Muscle of leg (tissue), 11 donors: ENCODE data around the gene AMIGO3. TPM values are rescaled to one million over a fixed set of nuclear protein-coding genes. Genes with fewer than 3 reads are reported as not detected.

Experiments
- DNase-seq: peaks from one replicate; pipeline ENCODE4 v3.0.0; 2013
- H3K27ac ChIP-seq: one replicate; pipeline ENCODE4 v1.5.1; 2013; ENCODE audit warnings: mild to moderate bottlenecking, low read length, control low read depth
- H3K27me3 ChIP-seq: one replicate; pipeline ENCODE4 v1.6.1; 2013; ENCODE audit warnings: low read length; ENCODE audit not compliant: control insufficient read depth, insufficient read depth
- H3K36me3 ChIP-seq: one replicate; pipeline ENCODE4 v1.6.1; 2013; ENCODE audit warnings: low read length; ENCODE audit not compliant: control insufficient read depth, insufficient read depth
- H3K4me1 ChIP-seq: one replicate; pipeline ENCODE4 v1.6.1; 2013; ENCODE audit warnings: low read length; ENCODE audit not compliant: control insufficient read depth, insufficient read depth
- H3K4me3 ChIP-seq: one replicate; pipeline ENCODE4 v1.5.1; 2013; ENCODE audit warnings: low read length, control low read depth
- H3K9me3 ChIP-seq: replicated peaks from 2 replicates; pipeline ENCODE4 v1.6.1; 2013; ENCODE audit warnings: low read depth, low read length; ENCODE audit not compliant: control insufficient read depth
- WGBS: methylation state at CpG from one replicate; pipeline ENCODE4 v1.1.5; 2013; ENCODE audit warnings: missing lambda C conversion rate; ENCODE audit not compliant: insufficient coverage; 5-methylcytosine and 5-hydroxymethylcytosine counted together
- polyA plus RNA-seq, 8 donors: library from polyadenylated mRNA; unstranded; fragments of 120-200 nt; gene quantifications; one replicate each; pipeline versions ENCODE4 v1.2.1 to v1.2.3, GENCODE V29; 2013; ENCODE audit warnings: inconsistent platforms in 1 of 8, low replicate concordance in 1 of 8; ENCODE audit not compliant: insufficient read length in 8 of 8, insufficient read depth in 1 of 8
- total RNA-seq: library from RNA; stranded (reverse); fragments of 120-200 nt; gene quantifications from one replicate; pipeline ENCODE4 v1.2.4, GENCODE V29; 2013

The AMIGO3 gene
- total and polyA plus RNA-seq, 9 donors, result 1.2 to 3.8 (median 3.0) TPM

DNA sequence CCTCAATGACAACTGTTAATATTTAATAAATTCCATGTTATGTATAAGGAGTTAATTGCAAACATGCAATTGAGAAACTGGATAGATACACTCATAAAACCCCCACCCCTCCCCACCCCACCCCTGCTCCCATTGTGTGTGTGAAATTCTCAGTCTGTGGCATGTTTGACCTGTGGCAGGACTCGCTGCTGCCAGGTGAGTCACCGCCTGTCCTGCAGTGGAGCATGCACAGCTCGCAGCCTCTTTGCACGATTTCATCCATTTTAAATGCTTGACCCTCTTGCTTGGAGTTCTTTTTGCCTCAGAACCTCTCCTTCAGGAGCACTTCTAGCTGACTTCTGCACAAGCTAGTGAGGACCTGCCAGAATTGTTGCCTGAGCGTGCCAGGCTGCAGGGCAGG, 50.6 kb downstream of the AMIGO3 start:
- H3K4me3 ChIP-seq, result no peak overlapping the region
- DNase-seq, result no peak
- H3K9me3 ChIP-seq, result peaks cover 3% of the 10 kb centered on the region
- no peaks in the 10 kb centered on the region for H3K36me3 ChIP-seq
- H3K4me1 ChIP-seq, result peaks cover 35% of the 10 kb centered on the region
- 78% methylated on average over 4 of the region's 5 CpGs for WGBS
- H3K27me3 ChIP-seq, result no peaks in the 10 kb centered on the region
- H3K27ac ChIP-seq, result no peak overlapping the region

- Histone ChIP-seq H3K4me1 (peaks cover 33% of the 10 kb centered on the region), H3K27me3 (no peaks in the 10 kb centered on the region), H3K4me3 (no peak overlapping the region), H3K36me3 (no peaks in the 10 kb centered on the region), H3K9me3 (peaks cover 3% of the 10 kb centered on the region), H3K27ac (no peak overlapping the region)
- no peak for DNase-seq
- 34% methylated on average over 4 of the region's 5 CpGs for WGBS
Measured at GRCh38 chr3:49668414-49668797, 51.1 kb downstream of the AMIGO3 start.

GRCh38 chr3:49667701-49668413, 51.6 kb downstream of the AMIGO3 start:
- H3K27me3 ChIP-seq, result no peaks in the 10 kb centered on the region
- H3K27ac ChIP-seq, result no peak overlapping the region
- no peaks in the 10 kb centered on the region for H3K36me3 ChIP-seq
- no peak overlapping the region for H3K4me3 ChIP-seq
- 75% methylated on average over 20 of the region's 25 CpGs for WGBS
- DNase-seq, result no peak
- H3K4me1 ChIP-seq, result peaks cover 28% of the 10 kb centered on the region
- no peaks in the 10 kb centered on the region for H3K9me3 ChIP-seq

Other genes with a start within 250 kb of the AMIGO3 start
- gene DAG1, start 249.4 kb downstream of the AMIGO3 start, total RNA-seq, result 142 TPM
- 100 to 1,000 TPM; 151 to 229 (median 199) TPM for gene DAG1, start 249.4 kb downstream of the AMIGO3 start, polyA plus RNA-seq
- gene BSN, start 165.2 kb downstream of the AMIGO3 start, total RNA-seq, result 0.44 TPM
- gene BSN, start 165.2 kb downstream of the AMIGO3 start, polyA plus RNA-seq, result 1 to 10 TPM in 2 of 8 donors, under 1 TPM in 6; 0.48 to 1.2 (median 0.67) TPM
- 56.6 TPM for gene APEH, start 45.3 kb downstream of the AMIGO3 start, total RNA-seq
- gene APEH, start 45.3 kb downstream of the AMIGO3 start, polyA plus RNA-seq, result 10 to 100 TPM; 53.6 to 71.3 (median 61.5) TPM
- gene MST1, start 30.2 kb downstream of the AMIGO3 start, total RNA-seq, result 7.0 TPM
- 10 to 100 TPM in 3 of 8 donors, 1 to 10 TPM in 5; 7.1 to 30.3 (median 9.8) TPM for gene MST1, start 30.2 kb downstream of the AMIGO3 start, polyA plus RNA-seq
- 20.4 TPM for gene RNF123, start 30.1 kb downstream of the AMIGO3 start, total RNA-seq
- gene RNF123, start 30.1 kb downstream of the AMIGO3 start, polyA plus RNA-seq, result 10 to 100 TPM; 32.2 to 46.5 (median 37.0) TPM
- gene GMPPB, start 4.3 kb upstream of the AMIGO3 start, total RNA-seq, result 12.2 TPM
- gene GMPPB, start 4.3 kb upstream of the AMIGO3 start, polyA plus RNA-seq, result 10 to 100 TPM; 11.1 to 15.3 (median 12.7) TPM
- 12.6 TPM for gene IP6K1, start 66.9 kb upstream of the AMIGO3 start, total RNA-seq
- gene IP6K1, start 66.9 kb upstream of the AMIGO3 start, polyA plus RNA-seq, result 10 to 100 TPM; 18.5 to 27.2 (median 23.7) TPM
- not detected for gene CDHR4, start 80.2 kb upstream of the AMIGO3 start, total RNA-seq
- gene CDHR4, start 80.2 kb upstream of the AMIGO3 start, polyA plus RNA-seq, result under 1 TPM in 6 of 8 donors, not detected in 2; 0.06 to 0.52 (median 0.15) TPM
- gene INKA1, start 83.6 kb upstream of the AMIGO3 start, total RNA-seq, result 13.2 TPM
- gene INKA1, start 83.6 kb upstream of the AMIGO3 start, polyA plus RNA-seq, result 10 to 100 TPM in 5 of 8 donors, 1 to 10 TPM in 3; 8.2 to 17.6 (median 10.9) TPM
- 23.3 TPM for gene UBA7, start 94.3 kb upstream of the AMIGO3 start, total RNA-seq
- 10 to 100 TPM; 19.8 to 31.6 (median 23.6) TPM for gene UBA7, start 94.3 kb upstream of the AMIGO3 start, polyA plus RNA-seq
- 4.5 TPM for gene TRAIP, start 136.9 kb upstream of the AMIGO3 start, total RNA-seq
- 1 to 10 TPM; 3.8 to 6.7 (median 5.4) TPM for gene TRAIP, start 136.9 kb upstream of the AMIGO3 start, polyA plus RNA-seq
- gene CAMKV, start 150.2 kb upstream of the AMIGO3 start, total RNA-seq, result 0.22 TPM
- 1 to 10 TPM in 2 of 8 donors, under 1 TPM in 6; 0.08 to 2.1 (median 0.57) TPM for gene CAMKV, start 150.2 kb upstream of the AMIGO3 start, polyA plus RNA-seq
- 1.2 TPM for gene MST1R, start 184.2 kb upstream of the AMIGO3 start, total RNA-seq
- gene MST1R, start 184.2 kb upstream of the AMIGO3 start, polyA plus RNA-seq, result 1 to 10 TPM; 1.8 to 5.0 (median 3.4) TPM
- 5.3 TPM for gene MON1A, start 210.1 kb upstream of the AMIGO3 start, total RNA-seq
- 1 to 10 TPM; 6.7 to 8.4 (median 7.2) TPM for gene MON1A, start 210.1 kb upstream of the AMIGO3 start, polyA plus RNA-seq
- 58.9 TPM for gene RBM6, start 220.5 kb upstream of the AMIGO3 start, total RNA-seq
- 10 to 100 TPM; 61.3 to 87.9 (median 72.8) TPM for gene RBM6, start 220.5 kb upstream of the AMIGO3 start, polyA plus RNA-seq